ENCODE measurements around the gene ISL2.

DNA sequence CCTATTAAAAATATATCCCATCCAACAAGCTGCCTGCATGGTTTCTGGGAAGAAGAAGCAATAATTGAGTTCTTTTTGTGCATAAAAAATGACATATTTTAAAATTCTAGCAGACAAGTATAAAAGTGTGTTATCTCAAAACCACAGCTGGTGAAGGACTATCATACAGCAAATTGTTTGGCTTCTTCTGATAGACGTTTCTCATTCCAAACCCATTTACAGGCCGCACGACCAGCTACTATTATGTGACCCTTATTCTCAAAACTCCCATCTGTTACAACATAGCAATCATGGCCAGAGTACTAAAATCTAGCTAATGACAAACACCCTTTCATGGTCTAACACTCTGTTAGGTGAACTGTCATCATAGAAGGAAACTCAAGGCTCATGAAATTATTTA is 47.0 kb upstream of the ISL2 start:
- TF ChIP-seq POLR2AphosphoS5 (IDR thresholded peaks at IDR 0.05) (no peak), POLR2A (IDR thresholded peaks at IDR 0.05) (no peak)
- TF ChIP-seq, protein P1, sequence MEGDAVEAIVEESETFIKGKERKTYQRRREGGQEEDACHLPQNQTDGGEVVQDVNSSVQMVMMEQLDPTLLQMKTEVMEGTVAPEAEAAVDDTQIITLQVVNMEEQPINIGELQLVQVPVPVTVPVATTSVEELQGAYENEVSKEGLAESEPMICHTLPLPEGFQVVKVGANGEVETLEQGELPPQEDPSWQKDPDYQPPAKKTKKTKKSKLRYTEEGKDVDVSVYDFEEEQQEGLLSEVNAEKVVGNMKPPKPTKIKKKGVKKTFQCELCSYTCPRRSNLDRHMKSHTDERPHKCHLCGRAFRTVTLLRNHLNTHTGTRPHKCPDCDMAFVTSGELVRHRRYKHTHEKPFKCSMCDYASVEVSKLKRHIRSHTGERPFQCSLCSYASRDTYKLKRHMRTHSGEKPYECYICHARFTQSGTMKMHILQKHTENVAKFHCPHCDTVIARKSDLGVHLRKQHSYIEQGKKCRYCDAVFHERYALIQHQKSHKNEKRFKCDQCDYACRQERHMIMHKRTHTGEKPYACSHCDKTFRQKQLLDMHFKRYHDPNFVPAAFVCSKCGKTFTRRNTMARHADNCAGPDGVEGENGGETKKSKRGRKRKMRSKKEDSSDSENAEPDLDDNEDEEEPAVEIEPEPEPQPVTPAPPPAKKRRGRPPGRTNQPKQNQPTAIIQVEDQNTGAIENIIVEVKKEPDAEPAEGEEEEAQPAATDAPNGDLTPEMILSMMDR (IDR thresholded peaks at IDR 0.05): no peak
